ENCODE measurements around the gene AP2B1. TPM values are rescaled to one million over a fixed set of nuclear protein-coding genes. Genes with fewer than 3 reads are reported as not detected.

AP2B1 gene
- total RNA-seq, 4 donors from 2014 or later, result 9.7 to 99.4 (median 37.4) TPM

GRCh38 chr17:35674552-35674951, 87.4 kb downstream of the AP2B1 start:
- TF ChIP-seq POLR2A (IDR thresholded peaks at IDR 0.05) (no peak), CTCF (IDR thresholded peaks at IDR 0.05) (no peak)
- Histone ChIP-seq H3K4me1 (no peaks in the 10 kb centered on the region), H3K27ac (no peak overlapping the region), H3K27me3 (no peaks in the 10 kb centered on the region), H3K36me3 (peaks cover 0 to 70% (median 13%) of the 10 kb centered on the region in 3 donors), H3K4me3 (no peak overlapping the region), H3K9me3 (no peaks in the 10 kb centered on the region)
- intact Hi-C loops (cut with DNase I), result no loop called here
- WGBS, 2 donors, result 95% methylated on average over 5 of the region's 5 CpGs
- DNase-seq, result no peak

- H3K36me3 ChIP-seq, result peaks cover 0 to 74% (median 10%) of the 10 kb centered on the region in 3 donors
- 83 to 90% methylated on average over 2 of the region's 2 CpGs for WGBS, 2 donors
- TF ChIP-seq POLR2A (IDR thresholded peaks at IDR 0.05), result no peak
- no peak for TF ChIP-seq CTCF (IDR thresholded peaks at IDR 0.05)
These were observed 89.3 kb downstream of the AP2B1 start for GRCh38 chr17:35676441-35676840.

GRCh38 chr17:35679007-35679682, 92.0 kb downstream of the AP2B1 start:
- intact Hi-C loops (cut with DNase I), result no loop called here
- no peaks in the 10 kb centered on the region for H3K27me3 ChIP-seq
- no peak overlapping the region for H3K4me3 ChIP-seq
- no peaks in the 10 kb centered on the region for H3K9me3 ChIP-seq
- no peaks in the 10 kb centered on the region for H3K4me1 ChIP-seq
- H3K27ac ChIP-seq, result no peak overlapping the region
- WGBS, 2 donors, result 76 to 88% methylated on average over 2 of the region's 2 CpGs
- peaks cover 0 to 73% (median 19%) of the 10 kb centered on the region in 3 donors for H3K36me3 ChIP-seq
- TF ChIP-seq CTCF (IDR thresholded peaks at IDR 0.05) (no peak), POLR2A (IDR thresholded peaks at IDR 0.05) (no peak)
- no peak for DNase-seq

More at GRCh38 chr17:35676441-35676840, 89.3 kb downstream of the AP2B1 start:
- H3K9me3 ChIP-seq, result no peaks in the 10 kb centered on the region
- H3K27ac ChIP-seq, result no peak overlapping the region
- no peaks in the 10 kb centered on the region for H3K4me1 ChIP-seq
- H3K27me3 ChIP-seq, result no peaks in the 10 kb centered on the region
- H3K4me3 ChIP-seq, result no peak overlapping the region
- DNase-seq, result no peak
- intact Hi-C loops (cut with DNase I), result no loop called here

- WGBS, 2 donors, result 83 to 85% methylated on average over 4 of the region's 4 CpGs
- no peaks in the 10 kb centered on the region for H3K4me1 ChIP-seq
- no peak overlapping the region for H3K27ac ChIP-seq
- peaks cover 14 to 97% (median 30%) of the 10 kb centered on the region in 3 donors for H3K36me3 ChIP-seq
- intact Hi-C loops (cut with DNase I), result no loop called here
- no peak for DNase-seq
- TF ChIP-seq POLR2A (IDR thresholded peaks at IDR 0.05) (no peak), CTCF (IDR thresholded peaks at IDR 0.05) (no peak)
- no peaks in the 10 kb centered on the region for H3K27me3 ChIP-seq
- H3K9me3 ChIP-seq, result no peaks in the 10 kb centered on the region
- H3K4me3 ChIP-seq, result no peak overlapping the region
These were observed 96.5 kb downstream of the AP2B1 start for GRCh38 chr17:35683591-35683990.

GRCh38 chr17:35684055-35684802, 97.1 kb downstream of the AP2B1 start:
- no peak for DNase-seq
- Histone ChIP-seq H3K27me3 (no peaks in the 10 kb centered on the region), H3K4me1 (no peaks in the 10 kb centered on the region), H3K9me3 (no peaks in the 10 kb centered on the region), H3K4me3 (no peak overlapping the region), H3K27ac (no peak overlapping the region), H3K36me3 (peaks cover 14 to 97% (median 32%) of the 10 kb centered on the region in 3 donors)
- TF ChIP-seq CTCF (IDR thresholded peaks at IDR 0.05), result no peak
- TF ChIP-seq POLR2A (IDR thresholded peaks at IDR 0.05), result no peak
- WGBS, 2 donors, result 41 to 43% methylated on average over 2 of the region's 2 CpGs
- intact Hi-C loops (cut with DNase I), result no loop called here

All from esophagus squamous epithelium (tissue), 5 donors.